GM21447 (cell line): ENCODE measurements around the gene CLIC3.

Experiments used
- ATAC-seq: cut with Tn5 transposase; IDR thresholded peaks from one replicate; pipeline ENCODE4 v1.9.1; 2021; ENCODE audit not compliant: unreplicated experiment

The CLIC3 gene

DNA sequence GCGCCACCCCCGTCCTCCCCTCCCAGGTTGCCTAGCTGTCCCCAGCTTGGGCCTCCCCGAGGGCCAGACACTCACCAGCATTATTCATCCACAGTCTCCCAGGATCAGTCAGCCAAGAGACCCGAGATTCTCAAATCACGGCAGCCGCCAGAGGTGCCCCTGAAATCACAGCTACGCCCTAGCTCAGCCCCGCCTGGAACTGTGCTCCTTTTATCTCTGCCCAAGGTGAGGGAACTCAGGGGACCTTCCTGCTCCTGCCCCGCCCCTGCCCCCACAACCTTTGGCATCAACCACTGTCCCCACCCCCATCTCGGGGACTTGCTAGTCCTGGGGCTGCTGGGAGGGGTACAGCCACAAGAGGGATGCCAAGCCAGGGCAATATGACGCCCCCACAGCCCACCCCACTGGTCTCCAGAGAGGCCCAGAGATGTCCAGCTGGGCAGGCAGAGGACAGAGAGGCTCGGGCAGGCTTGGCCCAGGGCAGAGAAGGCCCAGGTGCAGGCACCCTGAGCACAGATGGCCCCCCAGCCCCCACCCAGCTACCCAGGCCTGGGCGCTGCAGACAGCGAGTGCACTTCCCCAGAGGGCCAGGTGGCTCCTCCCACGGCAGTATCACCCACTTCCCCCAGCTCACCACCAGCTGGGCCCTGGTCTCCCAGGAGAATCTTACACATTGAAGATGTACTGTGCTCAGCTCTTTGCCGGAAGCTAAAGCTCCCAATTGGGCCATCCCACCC, 35.7 kb upstream of the CLIC3 start, which contains the start of gene FUT7:
FUT7 (minus strand) TSS at position 185 of the 737 bp plus-strand sequence; CDS start at position 88, 97 bp downstream.
- no peak for ATAC-seq

DNA sequence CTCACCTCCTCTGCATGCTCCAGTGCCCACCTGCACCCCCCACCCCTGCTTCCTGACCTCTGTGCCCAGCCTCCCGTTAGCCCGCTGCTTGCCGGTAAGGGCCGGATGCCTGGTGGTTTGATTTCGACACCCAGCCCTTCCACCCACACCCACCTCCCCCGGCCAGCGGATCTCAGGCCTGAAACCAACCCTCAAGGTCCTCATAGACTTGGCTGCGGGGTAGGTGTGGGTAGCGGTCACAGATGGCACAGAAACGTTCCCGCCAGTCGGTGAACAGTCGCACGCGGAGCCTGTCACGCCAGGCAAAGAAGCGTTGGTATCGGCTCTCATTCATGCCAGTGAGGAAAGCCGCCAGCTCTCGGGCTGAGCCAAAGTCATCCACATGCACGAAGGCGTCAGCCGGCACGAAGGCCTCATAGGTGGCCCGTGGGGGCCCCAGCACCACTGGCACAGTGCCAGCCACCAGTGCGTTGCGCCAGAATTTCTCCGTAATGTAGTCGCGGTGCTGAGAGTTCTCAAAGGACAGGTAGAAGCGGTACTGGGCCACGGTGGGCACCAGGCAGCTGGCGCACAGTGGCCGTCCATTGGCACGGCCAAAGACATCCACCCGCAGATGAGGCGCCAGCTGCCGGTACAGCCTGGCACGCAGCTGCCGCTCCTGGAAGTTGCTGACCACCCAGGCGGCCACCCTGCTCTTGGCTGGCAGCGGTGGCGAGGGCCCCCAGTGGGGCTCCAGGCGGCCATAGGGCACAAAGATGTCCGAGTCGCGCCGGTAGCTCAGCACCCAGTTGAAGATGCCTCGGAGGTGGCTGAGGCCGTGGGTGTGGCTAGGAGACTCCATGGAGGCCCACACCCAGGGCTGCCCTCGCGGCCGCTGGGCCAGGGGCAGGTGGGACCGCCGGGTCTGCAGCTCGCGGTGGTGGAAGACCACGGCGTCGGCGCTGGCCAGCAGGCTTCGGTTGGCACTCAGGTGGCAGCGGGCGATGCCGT, 34.5 kb upstream of the CLIC3 start:
- no peak for ATAC-seq

DNA sequence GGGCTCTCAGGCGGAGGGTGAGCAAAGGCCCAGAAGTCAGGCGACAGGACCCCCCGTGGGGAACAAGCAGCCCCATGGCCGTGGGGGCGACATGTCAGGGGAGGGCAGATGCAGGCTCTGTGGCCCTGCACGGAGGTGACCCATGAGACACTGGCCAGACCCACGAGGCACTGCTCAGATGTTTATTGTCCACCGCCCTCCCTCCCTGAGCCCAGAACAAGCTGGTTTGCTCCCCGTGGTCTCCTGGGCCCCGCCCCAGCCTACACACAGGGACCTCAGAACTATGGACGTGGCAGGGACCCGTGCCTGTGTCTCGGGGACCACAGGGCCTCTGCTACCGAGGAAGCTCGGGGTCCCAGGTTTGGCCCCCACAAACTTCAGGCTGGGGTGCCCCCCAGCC, 33.6 kb upstream of the CLIC3 start:
- ATAC-seq, result no peak

DNA sequence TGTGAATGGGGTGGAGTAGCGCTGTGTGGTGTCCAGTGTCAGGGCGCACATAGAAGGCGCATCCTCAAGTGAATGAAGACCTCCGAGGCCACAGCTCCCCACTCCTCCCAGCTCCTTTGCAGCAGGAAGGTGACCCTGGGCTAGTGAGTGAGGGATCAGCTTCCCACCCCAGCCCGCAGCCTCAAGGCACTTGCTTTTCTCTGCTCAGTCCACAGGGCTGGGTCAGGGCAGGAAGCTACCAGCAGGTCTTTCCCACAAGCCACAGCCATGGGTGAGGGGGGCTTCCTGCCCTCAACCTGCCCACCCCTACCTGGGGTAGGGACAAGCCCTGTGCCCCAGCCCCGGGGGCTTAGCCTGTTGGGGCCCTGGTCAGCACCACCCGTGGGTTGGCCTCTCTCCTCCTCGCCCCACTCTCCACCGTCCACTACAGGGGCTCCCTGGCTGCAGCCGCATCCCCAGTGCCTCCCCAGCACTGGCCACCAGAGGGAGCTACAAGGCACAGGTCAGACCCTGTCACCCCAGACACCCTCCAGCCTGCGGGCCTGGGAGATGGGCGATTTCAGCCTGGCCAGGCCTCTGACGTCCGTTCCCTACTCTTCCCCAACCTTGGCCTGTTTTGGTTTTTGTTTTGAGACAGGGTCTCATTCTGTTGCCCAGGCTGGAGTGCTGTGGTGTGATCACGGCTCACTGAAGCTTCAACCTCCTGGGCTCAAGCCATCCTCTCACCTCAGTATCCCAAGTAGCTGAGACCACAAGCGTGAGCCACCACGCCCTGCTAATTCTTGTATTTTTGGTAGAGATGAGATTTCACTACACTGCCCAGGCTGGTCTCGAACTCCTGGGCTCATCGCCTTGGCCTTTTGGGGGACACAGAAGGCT, 32.9 kb upstream of the CLIC3 start:
- peak; percentile 38 for ATAC-seq

DNA sequence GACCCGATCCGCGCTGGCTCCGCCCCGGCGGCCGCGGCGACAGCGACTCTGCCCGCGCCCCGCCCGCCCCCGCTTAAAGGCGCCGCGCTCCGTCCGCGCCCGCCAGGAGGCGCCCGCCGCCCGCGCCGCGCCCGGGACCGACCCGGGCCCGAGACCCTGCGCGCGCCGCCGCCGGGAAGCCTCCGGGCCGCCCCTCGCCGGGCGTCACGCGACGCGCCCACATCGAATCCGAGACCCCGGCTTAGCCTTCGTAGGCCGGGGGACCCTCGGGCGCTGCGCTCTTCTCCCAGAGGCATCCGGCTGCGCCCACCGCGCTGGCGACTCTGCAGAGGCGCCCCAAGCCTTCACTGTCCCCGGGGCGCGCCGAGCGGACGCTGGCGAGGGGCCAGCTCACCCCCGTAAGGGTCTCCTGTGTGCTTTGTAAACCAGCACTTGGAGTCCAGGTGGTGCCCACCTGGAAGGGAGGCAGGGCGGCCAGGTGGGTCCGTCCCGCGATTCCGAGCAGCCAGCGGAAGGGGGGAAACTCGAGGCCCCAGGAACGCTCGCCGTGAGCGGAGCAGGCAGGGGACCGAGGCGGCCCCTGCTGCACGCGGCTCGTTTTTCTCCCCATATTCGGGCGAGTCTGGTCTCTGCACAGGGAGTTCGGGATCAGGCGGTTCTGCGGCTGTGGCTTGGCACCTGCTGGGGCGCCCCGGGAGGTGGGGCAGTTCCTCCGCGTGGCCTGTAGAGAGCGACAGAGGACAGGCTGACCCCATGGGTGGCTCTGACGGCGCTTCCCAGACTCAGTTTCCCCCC, 32.1 kb upstream of the CLIC3 start:
- ATAC-seq, result no peak

DNA sequence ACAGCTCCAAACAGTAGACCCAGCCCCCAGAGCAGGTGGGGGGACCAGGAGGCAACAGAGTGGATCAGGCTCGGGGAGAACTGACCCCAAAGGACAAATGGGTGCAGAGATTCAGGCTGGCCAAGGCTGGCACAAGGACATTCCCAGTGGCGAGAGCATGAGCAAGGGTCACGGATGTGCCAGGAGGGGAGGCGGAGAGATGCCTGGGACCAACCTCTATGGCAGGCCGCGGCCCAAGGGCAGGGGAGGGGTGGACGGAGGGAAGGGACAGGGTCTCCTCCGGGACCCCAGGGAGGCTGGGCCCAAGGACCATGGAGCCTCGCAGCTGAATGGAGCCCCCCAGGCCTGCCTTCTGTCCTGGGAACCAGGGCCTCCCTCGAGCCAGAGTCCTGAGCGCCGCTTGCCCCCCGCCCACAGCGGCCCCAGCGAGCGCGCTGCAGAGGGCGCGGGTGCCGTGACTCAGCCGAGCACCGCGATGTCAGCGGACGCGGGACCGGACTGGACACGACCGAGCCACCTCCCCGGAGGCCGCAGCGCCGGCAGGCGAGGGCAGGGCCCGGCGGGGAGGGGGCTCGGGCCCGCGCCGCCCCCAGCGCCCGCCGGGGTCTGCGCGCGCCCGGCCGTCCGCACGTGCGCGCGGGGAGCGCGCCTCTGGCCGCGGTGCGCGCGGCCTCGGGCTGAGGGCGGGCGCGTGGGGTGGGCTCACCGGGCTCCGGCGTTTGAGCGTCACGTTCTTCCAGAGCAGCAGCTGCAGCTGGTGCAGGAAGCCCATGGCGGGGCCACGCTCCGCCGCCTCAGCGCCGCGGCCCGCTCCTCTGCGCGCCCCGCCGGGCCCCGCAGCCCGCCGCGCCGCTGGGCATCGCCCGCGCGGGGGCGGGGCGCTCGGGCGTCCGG, 31.2 kb upstream of the CLIC3 start, which contains the start of gene ABCA2:
ABCA2 (minus strand) TSS at position 869 of the 894 bp plus-strand sequence; CDS start at position 772, 97 bp downstream.
- no peak for ATAC-seq

DNA sequence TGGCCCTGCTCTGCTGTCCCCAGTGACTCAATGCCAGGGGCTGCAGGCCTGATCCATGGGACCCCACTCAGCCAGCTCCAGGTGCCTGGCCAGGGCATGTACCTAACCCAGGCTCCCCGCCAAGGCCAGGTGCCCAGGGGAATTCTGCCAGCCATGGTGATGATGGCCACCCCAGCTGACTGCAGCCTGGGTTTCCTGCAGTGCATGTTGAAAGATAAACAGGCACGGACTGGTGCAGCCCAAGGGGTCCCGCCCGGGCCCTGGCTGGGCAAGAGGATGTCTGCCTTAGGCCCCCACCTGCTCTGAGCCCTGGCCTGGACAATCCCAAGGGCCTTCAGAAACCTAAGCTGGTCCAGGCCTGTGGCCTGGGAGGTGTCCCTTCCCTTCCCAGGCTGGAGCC, 30.5 kb upstream of the CLIC3 start:
- ATAC-seq, result no peak

DNA sequence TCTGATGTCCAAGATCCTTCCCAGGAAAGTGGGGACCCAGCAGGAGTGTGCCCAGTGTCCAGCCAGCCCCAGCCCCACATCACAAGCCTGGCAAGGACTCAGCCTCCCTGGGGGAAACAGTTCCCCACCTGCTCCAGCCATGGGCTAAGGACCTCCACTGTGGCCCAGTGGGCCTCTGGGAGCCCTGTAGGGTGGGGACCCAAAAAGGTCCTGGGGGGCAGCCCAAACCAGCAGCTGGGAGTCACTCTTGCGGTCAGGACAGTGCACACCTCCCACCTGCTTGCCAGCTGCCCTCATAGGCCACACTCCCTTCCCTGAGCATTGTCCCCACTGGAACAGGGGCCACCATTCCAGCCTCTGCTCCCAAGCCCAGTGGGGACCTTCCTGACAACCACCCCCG, 30.0 kb upstream of the CLIC3 start:
- no peak for ATAC-seq

DNA sequence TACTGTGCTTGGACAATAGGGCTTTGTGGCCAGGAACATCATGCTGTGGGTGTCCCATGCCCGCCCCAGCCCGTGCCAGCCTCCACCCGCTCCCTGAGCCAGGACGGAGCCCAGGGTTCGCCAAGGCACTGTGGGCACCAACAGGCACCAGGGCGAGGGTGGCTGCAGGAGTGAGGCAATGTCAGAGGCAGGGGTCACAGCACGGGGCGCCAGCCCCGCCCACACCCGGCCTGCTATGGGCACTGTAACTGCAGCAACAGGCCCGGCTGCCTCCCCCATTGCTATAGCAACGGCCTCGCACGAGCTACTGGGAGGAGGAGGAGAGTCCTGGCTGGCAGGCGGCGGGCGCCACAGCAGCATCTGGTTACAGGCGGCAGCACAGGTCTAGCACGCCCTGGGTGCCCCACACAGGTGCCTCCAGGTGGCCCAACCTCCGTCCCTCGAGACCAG, 29.2 kb upstream of the CLIC3 start:
- no peak for ATAC-seq

DNA sequence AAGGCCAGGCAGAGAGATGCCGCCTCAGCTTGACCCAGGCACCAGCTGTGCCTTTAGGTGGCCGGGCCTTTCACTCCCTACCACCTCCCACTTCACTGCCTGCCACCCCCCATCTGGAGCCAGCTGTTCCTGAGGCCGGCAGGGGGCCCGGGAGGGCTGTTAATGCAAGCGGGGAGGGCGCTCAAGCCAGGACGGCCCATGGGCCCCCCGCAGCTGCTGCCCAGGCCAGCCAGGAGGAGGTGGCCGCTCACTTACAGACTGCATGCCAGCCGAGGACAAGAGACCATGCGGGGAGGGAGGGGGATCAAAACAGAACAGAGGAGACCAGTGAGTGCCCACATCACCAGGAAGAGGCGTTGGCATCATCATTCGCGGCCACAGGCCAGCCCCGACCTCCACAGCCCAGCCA, 27.2 kb upstream of the CLIC3 start:
- no peak for ATAC-seq

DNA sequence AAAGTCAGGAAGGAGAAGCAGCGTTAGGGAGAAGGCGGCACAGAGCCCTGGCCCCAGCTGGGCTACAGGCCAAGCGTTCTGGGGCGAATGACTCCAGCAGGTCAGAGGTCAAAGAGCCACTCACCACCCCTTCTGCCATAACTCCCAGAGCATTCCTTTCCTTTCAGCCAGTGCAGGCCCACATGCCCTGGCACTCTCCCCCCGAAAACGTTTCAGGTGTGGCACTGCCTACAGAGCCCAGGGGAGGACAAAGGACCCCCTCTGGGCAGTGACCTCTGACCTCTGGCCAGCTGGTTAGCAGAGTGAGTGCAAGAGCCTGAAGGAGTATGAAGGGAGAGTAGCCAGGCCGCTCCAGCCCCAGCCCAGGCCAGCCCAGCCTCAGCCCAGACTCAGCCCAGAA, 26.8 kb upstream of the CLIC3 start:
- no peak for ATAC-seq

DNA sequence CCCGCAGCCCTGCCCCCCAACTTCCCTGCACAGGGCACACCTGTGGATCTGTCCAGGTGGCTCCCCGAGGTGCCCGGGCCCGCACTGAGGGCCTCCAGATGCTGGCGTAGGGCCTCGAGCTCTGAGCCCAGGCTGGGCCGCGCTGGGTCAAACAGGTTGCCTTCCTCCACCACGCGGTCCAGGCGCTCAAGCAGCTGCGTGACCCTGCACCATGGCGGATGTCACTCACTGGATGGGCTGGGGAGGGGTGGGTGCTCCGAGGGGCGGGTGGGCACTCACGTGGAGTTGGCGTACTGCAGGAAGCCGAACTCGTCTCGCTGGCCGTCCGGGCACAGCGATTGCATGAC, 26.3 kb upstream of the CLIC3 start:
- no peak for ATAC-seq

DNA sequence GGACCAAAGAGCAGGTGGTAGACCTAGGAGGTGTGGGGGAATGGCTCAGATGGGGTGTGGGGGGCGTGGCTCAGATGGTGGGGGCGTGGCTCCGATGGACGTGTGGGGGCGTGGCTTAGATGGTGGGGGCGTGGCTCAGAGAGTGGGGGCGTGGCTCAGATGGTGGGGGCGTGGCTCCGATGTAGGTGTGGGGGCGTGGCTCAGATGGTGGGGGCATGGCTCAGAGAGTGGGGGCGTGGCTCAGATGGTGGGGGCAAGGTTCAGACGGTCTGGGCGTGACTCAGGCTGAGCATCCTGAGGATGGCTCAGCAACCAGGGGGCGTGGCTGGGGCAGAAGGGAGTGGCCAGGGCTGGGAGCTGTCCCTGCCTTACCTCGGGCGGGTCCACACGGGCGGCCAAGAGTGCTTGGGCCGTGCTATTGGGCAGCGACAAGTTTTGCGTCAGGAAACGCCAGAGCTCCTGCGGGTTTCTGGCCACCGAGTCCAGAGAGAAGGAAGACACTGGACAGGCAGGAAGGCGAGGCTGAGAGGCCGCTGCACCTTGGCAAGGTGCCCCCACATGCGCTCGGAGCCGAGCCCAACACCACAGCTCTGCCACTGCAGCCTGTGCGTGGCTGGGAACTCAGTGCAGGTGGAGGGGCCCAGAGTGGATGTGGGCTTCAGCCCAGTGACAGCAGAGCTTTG, 25.8 kb upstream of the CLIC3 start:
- ATAC-seq, result no peak

DNA sequence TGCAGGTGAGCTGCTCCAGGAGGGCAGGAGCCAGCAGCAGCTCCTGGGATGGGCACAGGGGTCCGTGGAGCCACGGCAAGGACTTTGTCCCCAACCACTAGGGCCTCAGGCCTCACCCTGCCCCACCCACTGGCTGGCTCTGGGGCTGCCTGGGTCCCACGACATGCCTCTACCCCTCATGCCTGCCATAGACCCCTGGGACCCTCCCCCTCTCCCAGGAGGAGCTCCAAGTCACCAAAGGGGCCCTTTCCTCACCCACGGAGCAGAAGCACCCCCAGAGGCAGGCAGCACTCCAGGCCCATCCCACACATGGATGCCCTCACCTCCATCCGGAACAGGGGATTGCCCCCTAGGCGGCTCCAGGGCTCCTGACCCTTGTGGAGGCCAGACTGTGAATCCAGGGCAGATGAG, 25.2 kb upstream of the CLIC3 start:
- no peak for ATAC-seq

DNA sequence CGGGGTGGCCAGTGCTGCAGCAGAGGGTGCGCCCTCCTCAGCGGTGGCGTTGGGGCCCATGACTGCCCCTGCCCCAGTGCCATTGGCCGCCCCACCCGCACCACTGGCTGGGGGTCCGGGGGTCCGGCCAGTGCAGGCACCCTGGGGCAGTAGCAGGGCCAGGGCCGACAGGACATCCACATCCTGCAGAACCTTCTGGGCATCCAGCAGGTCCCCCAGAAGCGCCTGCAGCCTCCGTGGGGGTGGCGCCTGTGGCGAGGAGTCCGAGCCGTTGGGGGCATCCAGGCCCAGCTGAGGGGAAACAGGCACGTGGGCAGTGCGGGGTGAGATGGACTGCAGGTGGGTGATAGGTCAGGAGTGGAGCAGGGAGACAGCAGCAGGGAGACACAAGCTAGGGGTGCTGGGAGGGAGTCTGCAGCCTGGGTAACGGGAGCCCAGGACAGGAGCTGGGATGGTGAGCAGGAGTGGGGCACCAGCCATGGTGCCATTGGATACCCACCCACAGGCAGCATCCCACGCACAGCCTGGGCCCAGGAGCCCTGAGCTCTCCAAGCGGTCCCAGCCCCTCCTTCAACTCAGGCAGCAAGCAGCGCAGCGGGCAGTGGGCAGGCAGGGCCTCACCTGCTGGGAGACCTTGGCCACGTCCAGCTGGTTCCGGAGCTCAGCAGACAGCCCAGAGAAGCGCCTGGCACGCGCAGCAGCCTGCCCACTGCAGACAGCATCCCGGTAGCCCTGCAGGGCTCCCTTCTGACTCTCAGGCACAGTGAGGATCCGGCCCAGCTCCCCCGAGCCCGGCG, 24.6 kb upstream of the CLIC3 start:
- no peak for ATAC-seq

DNA sequence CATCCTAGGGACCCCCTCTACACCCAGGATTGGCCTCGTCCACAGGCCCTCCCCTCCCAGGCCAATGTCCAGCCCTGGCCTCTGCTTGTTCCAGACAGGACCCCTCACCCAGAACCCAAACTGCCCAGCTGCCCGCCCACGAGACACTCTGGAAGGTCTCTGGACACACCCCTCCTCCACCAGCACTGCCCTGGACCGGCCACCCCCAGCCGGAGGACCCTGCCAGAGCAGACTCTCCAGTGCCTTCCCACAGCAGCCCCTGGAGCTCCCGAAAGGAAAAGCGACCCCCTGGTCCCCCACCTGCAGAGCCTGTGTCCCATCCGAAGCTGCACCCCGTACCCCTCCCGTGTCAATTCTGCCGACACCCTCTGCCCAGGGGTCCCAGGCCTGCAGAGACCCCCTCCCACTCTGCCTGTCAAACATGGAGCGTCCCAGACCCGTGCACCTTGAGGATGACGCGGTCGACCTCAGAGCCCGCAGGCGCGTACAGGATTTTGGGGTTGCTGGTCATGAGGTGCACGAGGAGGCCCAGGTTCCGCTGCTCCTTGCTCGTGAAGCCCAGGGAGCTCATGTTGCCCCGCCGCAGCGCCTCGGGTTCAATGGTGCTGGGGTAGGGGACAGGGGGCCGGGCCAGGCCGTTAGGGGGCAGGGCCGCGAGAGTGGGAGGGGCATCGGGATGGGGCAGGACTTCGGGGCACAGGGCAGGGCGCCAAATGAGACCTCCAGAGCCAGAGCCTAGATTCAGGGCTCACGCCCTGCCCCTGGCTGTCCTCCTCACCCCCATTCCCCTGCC, 23.7 kb upstream of the CLIC3 start:
- ATAC-seq, result no peak
